Gastrocnemius medialis (tissue), 4 donors: ENCODE results near the gene KIAA1549.

ENCODE experiments used
- CTCF ChIP-seq, 5 experiments: fragments of 450-650 bp in 3 of 5; fragments of 200-600 bp in 2 of 5; sonication (generic) in 2 of 5; IDR thresholded peaks in 4 of 5; conservative IDR thresholded peaks in 1 of 5; 1 replicate in 4 of 5; 2 replicates in 1 of 5; pipeline ENCODE4 v1.5.1; 2016 to 2019; ENCODE audit warnings: antibody characterized with exemption in 5 of 5, mild to moderate bottlenecking in 3 of 5, moderate library complexity in 3 of 5
- POLR2A ChIP-seq, 2 donors: fragments of 450-650 bp; IDR thresholded peaks; one replicate each; pipeline ENCODE4 v1.6.1; 2017; ENCODE audit warnings: antibody characterized with exemption in 2 of 2, mild to moderate bottlenecking in 2 of 2, moderate library complexity in 2 of 2

DNA sequence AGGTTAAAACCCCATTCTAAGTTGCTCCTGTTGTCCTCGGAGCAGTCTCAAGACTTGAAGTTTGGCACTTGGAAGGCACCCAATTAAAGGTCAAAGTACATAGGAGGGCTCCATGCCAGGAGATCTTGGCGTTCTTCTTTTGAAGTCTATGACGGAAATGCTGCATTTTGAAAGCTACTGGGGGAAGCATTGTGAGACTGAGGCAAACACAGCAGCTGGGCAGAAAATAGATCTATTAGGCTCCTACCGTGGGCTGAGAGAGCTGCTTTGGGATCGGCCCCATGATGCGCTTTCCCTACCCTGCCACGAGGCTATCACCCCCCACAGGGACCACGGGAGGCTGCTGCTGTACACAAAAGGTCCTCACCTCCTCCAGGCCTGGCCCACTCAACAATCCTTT, 20.0 kb downstream of the KIAA1549 start:
- no peak for TF ChIP-seq CTCF (IDR thresholded peaks at IDR 0.05 in 4 of 5, conservative IDR thresholded peaks at IDR 0.05 in 1 of 5)
- TF ChIP-seq POLR2A (IDR thresholded peaks at IDR 0.05), result no peak
